Inferior parietal cortex (tissue), 1 donor: ENCODE measurements around the gene TF.

Source experiments
- DNase-seq: peaks from one replicate; pipeline ENCODE4 v3.0.0-alpha.2; 2016; ENCODE audit errors: extremely low spot score

The TF gene

DNA sequence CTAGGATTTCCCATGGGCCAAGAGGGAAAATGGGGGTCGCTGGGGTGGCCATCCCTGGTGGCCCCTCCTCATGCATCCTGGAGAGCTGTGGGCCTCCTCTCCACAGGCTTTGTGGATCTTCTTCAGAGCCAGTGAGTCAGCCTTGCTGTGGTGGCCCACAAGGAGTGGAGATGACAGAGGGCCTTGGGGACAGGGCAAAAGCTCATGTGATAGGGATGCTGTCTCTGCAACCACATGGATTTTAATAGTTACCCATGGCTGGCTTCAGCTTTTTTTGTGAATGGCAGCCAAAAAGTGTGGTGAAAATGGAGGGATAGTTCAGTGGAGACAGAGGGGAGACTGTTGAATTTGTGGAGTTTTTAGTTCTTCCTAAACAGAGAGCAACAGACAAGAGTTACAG is 1.2 kb downstream of the TF start:
- no peak for DNase-seq

DNA sequence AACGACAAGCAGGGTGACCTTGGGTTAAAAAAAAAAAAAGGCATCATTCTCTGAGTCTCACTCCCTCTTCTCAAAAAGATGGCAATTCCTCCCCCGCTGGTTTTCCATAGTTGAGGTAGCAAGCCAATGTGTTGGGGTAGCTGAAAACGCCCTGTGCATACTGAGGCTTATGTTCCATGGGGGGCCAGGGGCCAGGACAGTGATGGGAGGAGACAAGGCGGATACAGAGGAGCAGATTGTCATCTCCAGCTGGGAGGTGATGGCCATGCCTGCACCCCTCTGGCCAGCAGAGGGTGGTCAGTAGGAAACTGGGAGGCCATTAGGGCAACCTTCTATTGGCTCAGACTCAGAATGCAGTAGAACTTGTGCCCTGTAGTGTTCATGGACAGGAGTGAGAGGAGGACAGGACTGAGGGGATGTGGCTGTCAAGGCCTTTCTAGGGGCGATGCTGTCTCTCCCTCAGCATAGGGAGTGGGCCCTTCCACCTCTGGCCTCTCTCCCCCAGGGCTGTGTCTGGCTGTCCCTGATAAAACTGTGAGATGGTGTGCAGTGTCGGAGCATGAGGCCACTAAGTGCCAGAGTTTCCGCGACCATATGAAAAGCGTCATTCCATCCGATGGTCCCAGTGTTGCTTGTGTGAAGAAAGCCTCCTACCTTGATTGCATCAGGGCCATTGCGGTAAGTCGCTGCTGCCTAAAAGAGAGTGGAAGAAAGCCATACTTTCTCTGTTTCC is 1.9 kb downstream of the TF start:
- no peak for DNase-seq

- DNase-seq: no peak
These were observed 3.5 kb downstream of the TF start for GRCh38 chr3:133749427-133750258.

- no peak for DNase-seq
These were observed 4.1 kb downstream of the TF start for GRCh38 chr3:133750259-133750656.

- no peak for DNase-seq
These were observed 7.0 kb downstream of the TF start for GRCh38 chr3:133753107-133753778.

DNA sequence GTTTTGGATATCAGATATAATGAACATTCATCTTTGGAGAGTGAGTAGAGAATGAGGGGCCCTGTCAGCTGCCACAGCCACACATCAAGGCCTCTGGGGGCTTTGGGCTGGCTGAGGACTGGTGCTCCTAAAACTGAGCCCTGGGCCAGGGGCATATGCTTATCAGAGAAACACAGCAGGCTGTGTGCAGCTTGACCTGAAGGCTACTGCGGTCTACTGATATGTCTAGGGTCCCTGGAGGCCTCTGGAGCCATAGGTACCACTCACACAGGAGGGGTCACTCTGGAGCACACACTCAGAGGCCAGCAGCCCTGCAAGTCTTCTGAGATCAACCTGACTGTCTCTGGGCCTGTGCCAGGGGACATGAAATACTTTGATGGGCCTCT is 7.6 kb downstream of the TF start:
- no peak for DNase-seq

DNA sequence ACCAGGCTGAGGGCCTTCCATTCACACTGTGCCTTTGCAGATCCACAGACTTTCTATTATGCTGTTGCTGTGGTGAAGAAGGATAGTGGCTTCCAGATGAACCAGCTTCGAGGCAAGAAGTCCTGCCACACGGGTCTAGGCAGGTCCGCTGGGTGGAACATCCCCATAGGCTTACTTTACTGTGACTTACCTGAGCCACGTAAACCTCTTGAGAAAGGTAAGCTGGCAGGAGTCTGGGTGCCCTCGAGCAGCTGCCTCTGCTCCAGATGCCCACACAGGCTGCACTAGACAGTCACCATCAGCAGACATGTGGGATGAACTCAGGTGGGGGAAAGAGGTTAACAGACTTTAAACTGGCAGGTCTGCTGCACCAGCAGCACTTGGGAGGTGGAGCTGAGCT is 8.3 kb downstream of the TF start:
- no peak for DNase-seq

DNA sequence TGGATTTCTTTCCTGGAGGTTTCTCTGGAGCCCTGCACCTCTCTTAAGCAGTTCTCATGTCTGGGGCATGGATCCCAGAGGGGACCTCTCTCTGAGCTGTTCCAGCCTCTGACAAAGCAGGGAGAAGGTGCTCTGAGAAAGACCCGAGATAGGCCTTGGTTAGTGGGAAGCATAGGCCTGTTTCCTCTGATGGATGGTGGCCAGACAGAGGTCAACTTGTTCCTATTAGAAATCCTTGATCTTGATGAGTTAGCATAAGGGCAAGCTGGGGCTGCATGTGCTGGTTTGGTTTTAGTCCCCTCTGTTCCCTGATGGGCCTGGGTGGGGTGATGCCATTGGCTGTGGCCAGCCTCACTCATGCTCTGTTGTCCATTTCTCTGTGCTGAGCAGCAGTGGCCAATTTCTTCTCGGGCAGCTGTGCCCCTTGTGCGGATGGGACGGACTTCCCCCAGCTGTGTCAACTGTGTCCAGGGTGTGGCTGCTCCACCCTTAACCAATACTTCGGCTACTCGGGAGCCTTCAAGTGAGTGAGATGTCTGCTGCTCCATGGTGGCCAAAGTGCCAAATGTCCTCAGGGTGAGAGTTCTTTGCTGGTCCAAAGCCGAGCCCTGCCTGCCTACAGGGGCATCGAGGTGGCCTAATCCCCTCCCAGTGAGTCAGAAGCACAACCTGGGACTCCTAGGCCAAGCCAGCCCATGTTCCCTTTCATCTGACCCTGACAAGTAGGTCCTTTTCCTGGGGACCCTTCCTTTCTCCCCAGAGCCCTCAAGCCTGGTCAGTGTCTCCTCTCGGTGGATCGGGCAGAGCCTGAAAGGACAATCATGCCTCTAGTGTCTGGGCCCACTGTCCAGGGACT is 9.0 kb downstream of the TF start:
- DNase-seq: no peak

DNA sequence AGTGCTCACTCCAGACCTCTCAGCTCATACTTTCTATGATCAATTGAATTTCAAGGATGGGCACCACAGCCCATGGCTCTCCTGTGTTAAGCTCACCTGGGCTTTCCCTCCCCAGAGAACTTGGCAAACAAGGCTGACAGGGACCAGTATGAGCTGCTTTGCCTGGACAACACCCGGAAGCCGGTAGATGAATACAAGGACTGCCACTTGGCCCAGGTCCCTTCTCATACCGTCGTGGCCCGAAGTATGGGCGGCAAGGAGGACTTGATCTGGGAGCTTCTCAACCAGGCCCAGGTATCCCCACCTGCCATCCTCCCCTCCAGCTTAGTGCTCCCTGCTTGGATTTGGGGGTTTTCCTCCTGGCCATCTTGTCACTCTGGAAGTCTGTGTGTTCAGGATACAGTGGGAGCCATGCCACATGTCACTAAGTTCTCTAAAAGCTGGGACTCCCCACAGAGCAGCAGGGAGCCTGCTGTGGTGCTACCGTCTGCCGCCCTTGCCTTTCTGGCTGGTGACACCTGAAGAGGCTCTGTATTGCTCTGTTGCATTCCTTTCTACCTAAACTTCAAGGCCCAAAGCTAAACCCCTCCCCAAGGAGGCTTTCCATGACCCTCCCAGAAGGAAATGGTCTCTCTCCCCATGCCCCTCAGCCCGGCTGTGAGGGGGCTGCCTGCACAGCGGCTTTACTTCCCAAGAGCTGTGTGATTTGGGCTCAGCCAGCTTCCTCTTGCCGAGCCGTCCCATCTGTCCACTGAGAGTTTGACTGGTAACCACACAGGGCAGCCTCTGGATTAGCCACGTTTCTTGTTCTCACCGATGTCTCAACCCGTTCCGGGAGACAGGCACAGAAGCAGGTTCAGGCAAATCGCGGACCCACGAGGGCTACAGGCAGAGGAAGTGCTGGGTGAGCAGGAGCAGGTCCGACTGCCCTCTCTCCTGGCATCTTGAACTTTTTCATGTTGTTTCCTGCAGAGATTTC is 10.8 kb downstream of the TF start:
- no peak for DNase-seq

GRCh38 chr3:133757701-133758567 is 11.7 kb downstream of the TF start:
- DNase-seq: no peak

GRCh38 chr3:133758568-133758928 is 12.4 kb downstream of the TF start:
- no peak for DNase-seq

DNA sequence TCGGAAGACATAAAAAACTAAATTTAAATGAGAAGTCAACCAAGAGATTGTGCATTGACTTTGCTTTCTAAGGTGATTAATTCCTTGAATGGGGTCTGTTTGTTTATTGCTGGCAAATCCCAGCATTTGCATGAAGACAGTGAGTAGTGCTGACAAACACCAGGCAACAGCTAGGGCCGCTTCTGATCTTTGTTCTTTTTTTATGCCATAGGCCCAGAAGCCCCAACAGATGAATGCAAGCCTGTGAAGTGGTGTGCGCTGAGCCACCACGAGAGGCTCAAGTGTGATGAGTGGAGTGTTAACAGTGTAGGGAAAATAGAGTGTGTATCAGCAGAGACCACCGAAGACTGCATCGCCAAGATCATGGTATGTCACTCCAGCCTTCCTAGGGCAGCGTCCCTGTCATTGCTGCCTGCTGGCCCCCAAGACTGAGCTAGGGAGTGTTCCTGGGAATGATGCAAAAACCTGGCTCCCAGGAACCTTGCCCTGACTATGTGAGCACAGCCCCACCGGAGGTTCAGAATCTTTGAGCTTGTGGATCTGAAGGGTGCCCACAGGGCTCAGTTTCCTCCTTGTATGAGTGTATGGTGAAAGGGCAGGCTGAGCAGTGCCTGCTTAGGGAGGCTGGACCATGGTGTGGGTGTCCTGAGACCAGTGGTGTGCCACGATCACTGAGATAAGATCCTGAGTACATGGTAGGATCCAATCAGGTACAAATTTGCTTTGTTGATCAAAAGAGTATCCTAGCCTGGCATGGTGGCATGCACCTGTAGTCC is 13.0 kb downstream of the TF start:
- no peak for DNase-seq

DNA sequence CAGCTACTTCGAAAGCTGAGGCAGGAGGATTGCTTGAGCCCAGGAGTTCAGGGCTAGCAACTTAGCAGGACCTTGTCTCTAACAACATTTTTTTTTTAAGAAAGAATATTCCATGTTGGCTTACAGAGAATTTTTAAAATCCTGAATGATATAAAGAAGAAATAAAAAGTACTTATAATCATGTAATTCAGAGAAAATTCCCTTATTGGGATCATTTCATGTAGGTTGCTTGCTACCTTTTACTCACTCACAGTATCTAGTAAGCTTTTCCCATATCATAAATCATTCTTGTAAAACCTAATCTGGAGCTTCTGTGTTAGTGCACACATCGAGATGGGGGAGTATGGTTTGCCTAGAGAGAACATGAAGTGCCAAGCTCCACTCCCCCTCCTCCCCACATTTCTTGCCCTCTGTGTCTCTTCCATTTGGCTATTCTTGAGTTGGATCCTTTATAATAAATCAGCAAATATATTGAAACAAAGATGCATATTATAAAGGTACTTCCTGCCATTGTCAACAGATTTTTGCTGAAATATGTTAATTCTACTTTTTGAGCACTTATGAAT is 13.6 kb downstream of the TF start:
- no peak for DNase-seq

DNA sequence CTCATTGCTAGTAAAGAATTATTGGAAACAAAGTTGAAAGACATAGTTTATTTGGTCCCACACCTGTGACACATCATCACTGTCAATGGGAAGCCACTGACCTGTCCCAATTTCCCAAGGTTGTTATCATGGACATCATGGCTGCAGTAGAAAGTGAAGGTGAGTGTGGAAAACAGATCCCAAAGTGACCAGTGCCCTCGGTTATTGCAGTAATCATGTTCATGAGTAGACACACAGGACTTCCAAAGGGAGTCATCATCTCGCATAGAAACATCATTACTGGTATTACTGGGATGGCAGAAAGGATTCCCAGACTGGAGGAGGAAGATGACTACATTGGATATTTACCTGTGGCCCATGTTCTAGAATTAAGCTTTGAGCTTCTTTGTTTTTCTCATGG is 14.7 kb downstream of the TF start:
- DNase-seq: no peak

DNA sequence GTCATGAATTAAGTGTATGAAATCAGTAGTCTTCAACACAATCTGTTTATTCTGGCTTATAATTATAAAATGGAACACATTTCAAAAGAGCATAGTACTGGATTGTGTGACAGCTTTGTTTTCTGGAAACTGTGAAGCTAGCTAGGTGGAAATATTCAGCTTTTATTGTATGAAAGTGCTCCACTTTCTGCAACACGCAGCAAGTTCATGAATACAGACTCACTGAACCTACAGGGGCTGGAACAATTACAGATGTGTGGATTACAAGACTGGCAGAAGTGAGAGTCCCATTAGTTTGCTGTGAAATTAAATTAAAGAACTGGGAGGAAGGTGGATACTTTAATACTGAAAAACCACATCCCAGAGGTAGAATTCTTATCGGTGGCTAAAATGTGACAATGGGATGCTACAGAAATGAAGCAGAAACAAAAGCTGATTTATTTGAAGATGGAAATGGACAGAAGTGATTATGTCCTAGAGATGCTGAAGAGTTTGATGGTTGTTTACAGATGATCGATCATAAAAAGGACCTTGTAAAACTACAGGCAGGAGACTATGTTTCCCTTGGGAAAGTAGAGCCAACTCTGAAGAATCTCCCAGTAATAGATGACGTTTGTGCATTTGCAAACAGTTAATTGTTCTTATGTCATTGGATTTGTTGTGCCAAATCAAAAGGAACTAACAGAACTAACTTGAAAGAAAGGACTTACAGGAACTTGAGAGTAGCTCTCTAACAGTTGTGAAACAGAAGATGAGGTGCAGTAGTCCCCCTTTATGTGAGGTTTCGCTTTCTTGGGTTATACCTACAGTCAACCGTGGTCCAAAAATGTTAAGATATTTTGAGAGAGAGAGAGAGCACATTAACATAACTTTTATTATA is 15.7 kb downstream of the TF start:
- no peak for DNase-seq

- no peak for DNase-seq
These were observed 16.3 kb downstream of the TF start for GRCh38 chr3:133762539-133762938.

DNA sequence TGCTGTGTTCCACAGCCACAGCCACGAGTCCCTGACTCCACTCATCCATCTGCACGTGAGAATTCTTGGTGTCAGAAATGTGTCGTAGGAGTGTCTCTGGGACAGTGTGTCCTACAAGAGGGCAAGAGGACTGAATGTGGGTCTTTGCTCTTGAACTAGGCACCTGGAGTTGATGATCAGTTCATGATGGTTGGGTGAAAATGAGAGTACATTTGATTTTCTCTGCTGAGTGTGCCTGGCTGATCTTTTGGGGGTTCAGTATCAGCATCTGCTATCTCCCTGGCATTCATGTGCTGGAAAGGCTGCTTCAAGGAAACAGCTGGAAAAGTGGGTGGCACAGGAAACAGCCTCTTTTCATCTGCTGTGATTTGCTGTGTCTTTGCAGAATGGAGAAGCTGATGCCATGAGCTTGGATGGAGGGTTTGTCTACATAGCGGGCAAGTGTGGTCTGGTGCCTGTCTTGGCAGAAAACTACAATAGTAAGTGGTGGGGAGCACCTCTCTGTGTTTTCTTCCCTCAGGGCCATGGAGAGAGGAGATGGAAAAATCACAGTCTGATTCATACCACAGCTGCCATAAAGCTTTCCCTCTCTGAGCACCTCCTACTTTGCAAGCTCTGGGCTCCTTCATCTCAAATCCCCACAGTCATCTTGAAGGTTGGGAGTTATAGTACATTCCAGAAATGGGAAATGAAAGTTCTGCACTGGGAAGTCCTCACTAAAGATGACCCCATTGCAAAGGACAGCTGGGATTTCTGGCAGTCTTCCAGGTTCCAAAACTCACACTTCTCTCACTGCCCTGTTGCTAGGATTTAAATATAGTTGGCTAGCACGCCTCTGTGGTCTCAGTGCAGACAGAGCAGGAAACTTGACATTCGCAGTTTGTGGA is 17.8 kb downstream of the TF start:
- no peak for DNase-seq
